Astrocyte of the spinal cord (primary cell): Measurements from ENCODE around the gene SLC22A23.

Experiments
- DNase-seq: peaks from one replicate; pipeline ENCODE4 v3.0.0; 2011; ENCODE audit warnings: low read depth, low spot score
- H3K4me3 ChIP-seq: 2 replicates; pipeline ENCODE4 v1.5.1; 2011; ENCODE audit warnings: low read depth, mild to moderate bottlenecking, low read length, moderate library complexity
- CTCF ChIP-seq: IDR thresholded peaks from 2 replicates; pipeline ENCODE4 v1.5.1; 2012; ENCODE audit warnings: low read depth, mild to moderate bottlenecking, low read length, inconsistent platforms
- in situ Hi-C: cut with HindIII; loops from 2 replicates; pipeline ENCODE4 v1.10.0; 2017; ENCODE audit warnings: low sequenced_read_pairs

Gene SLC22A23

GRCh38 chr6:3288711-3289663 is 167.9 kb downstream of the SLC22A23 start:
- in situ Hi-C loops, result loop anchor here (25.0 kb wide), 1 partner anchor 423 kb away; no protein-coding TSS in a partner anchor
- H3K4me3 ChIP-seq, result no peak overlapping the region
- no peak for TF ChIP-seq CTCF
- no peak for DNase-seq

- H3K4me3 ChIP-seq, result no peak overlapping the region
- DNase-seq, result no peak
- in situ Hi-C loops, result loop anchor here (25.0 kb wide), 1 partner anchor 424 kb away; no protein-coding TSS in a partner anchor
- TF ChIP-seq CTCF, result no peak
These were observed 168.7 kb downstream of the SLC22A23 start for GRCh38 chr6:3287976-3288707.

GRCh38 chr6:3287308-3287707 is 169.5 kb downstream of the SLC22A23 start:
- DNase-seq, result no peak
- TF ChIP-seq CTCF, result no peak
- H3K4me3 ChIP-seq, result no peak overlapping the region
- in situ Hi-C loops, result loop anchor here (25.0 kb wide), 1 partner anchor 425 kb away; no protein-coding TSS in a partner anchor

- DNase-seq, result no peak
- TF ChIP-seq CTCF, result no peak
- H3K4me3 ChIP-seq, result no peak overlapping the region
- in situ Hi-C loops, result loop anchor here (25.0 kb wide), 1 partner anchor 426 kb away; no protein-coding TSS in a partner anchor
These were observed 170.1 kb downstream of the SLC22A23 start for GRCh38 chr6:3286641-3287171.

- in situ Hi-C loops, result loop anchor here (25.0 kb wide), 1 partner anchor 427 kb away; no protein-coding TSS in a partner anchor
These were observed 171.1 kb downstream of the SLC22A23 start for GRCh38 chr6:3285732-3286131.

More at GRCh38 chr6:3285732-3286131, 171.1 kb downstream of the SLC22A23 start:
- no peak overlapping the region for H3K4me3 ChIP-seq
- no peak for TF ChIP-seq CTCF
- DNase-seq, result no peak
